Panc1 (cell line): ENCODE results near the gene TMPRSS15. TPM values are rescaled to one million over a fixed set of nuclear protein-coding genes. Genes with fewer than 3 reads are reported as not detected.

ENCODE experiments used
- ATAC-seq: fragments of 200-7000 bp; cut with Tn5 transposase; 2 replicates; pipeline ENCODE4 v1.9.1; 2020; ENCODE audit warnings: mild to moderate bottlenecking, moderate library complexity
- BruUV-seq: library from RNA; stranded (reverse); fragments of 400-500 nt; replicated peaks from 2 replicates; lab custom pipeline; 2021; lab: Mats Ljungman, UMichigan
- CTCF ChIA-PET: fragments of 300-600 bp; sonication (Branson Sonifier 250); formaldehyde crosslinking; loops from one replicate; lab custom pipeline; 2022; ENCODE audit warnings: antibody characterized with exemption; lab: Charles Lee
- POLR2A ChIA-PET: fragments of 300-600 bp; sonication (Branson Sonifier 250); formaldehyde crosslinking; loops from one replicate; lab custom pipeline; 2022; ENCODE audit warnings: antibody characterized with exemption; lab: Charles Lee
- DNase-seq: peaks from one replicate; pipeline ENCODE4 v3.0.0-alpha.2; 2010; ENCODE audit warnings: low read depth, low spot score
- H3K27ac ChIP-seq: 2 replicates; pipeline ENCODE4 v1.5.1; 2011; ENCODE audit warnings: mild to moderate bottlenecking, low read length, inconsistent platforms
- H3K27me3 ChIP-seq: fragments of 200-500 bp; sonication (Bioruptor generic); 2 replicates; pipeline ENCODE4 v1.6.0; 2014; ENCODE audit warnings: low read length, inconsistent platforms; ENCODE audit not compliant: control insufficient read depth, insufficient read depth
- H3K36me3 ChIP-seq: fragments of 200-500 bp; sonication (Bioruptor generic); 2 replicates; pipeline ENCODE4 v1.5.1; 2014; ENCODE audit warnings: inconsistent platforms, mild to moderate bottlenecking, low read length, moderate library complexity; ENCODE audit not compliant: control insufficient read depth, insufficient read depth
- H3K4me1 ChIP-seq: 2 replicates; pipeline ENCODE4 v1.5.1; 2011; ENCODE audit warnings: inconsistent platforms, mild to moderate bottlenecking, low read length, moderate library complexity; ENCODE audit not compliant: control insufficient read depth, insufficient read depth
- H3K4me3 ChIP-seq, 2 experiments: 2 replicates each; pipeline ENCODE4 v1.5.1; 2011 to 2012; ENCODE audit warnings: low read depth in 2 of 2, low read length in 2 of 2, mild to moderate bottlenecking in 2 of 2, inconsistent platforms in 1 of 2, moderate library complexity in 1 of 2
- H3K9me3 ChIP-seq: fragments of 200-500 bp; sonication (Bioruptor generic); 2 replicates; pipeline ENCODE4 v1.5.1; 2014; ENCODE audit warnings: low read depth, mild to moderate bottlenecking, inconsistent platforms, low read length, moderate library complexity; ENCODE audit not compliant: control insufficient read depth, insufficient read depth
- CTCF ChIP-seq: fragments of 450-650 bp; IDR thresholded peaks from 2 replicates; pipeline ENCODE4 v1.5.1; 2017; ENCODE audit warnings: mild to moderate bottlenecking
- POLR2AphosphoS5 ChIP-seq: IDR thresholded peaks from 2 replicates; pipeline ENCODE4 v1.6.1; 2012; ENCODE audit warnings: mild to moderate bottlenecking, low read depth, low read length, moderate library complexity
- REST ChIP-seq, 2 experiments: IDR thresholded peaks; 2 replicates each; pipeline ENCODE4 v1.6.1; 2011 to 2012; ENCODE audit warnings: low read depth in 2 of 2, control low read depth in 1 of 2, low read length in 1 of 2, mild to moderate bottlenecking in 1 of 2, moderate library complexity in 1 of 2; ENCODE audit not compliant: insufficient read depth in 1 of 2
- SIN3A ChIP-seq: IDR thresholded peaks from 2 replicates; pipeline ENCODE4 v1.6.1; 2012; ENCODE audit warnings: low read depth, mild to moderate bottlenecking, low read length, moderate library complexity, borderline replicate concordance; ENCODE audit not compliant: insufficient read depth
- TCF7L2 ChIP-seq: IDR thresholded peaks from 2 replicates; pipeline ENCODE4 v1.6.1; 2011; ENCODE audit warnings: mild to moderate bottlenecking, low read depth, low read length, inconsistent platforms
- in situ Hi-C: cut with HindIII; loops from 2 replicates; pipeline ENCODE4 v1.10.0; 2016; ENCODE audit warnings: low sequenced_read_pairs, low pct_unique_long_range_greater_than_20kb
- intact Hi-C: fragments of 100-400 bp; cut with micrococcal nuclease; formaldehyde crosslinking; loops from one replicate; pipeline ENCODE4 v1.10.0; 2022; ENCODE audit not compliant: unreplicated experiment
- total RNA-seq: library from RNA; stranded (reverse); gene quantifications from one replicate; pipeline ENCODE4 v1.2.1, GENCODE V29; 2021; ENCODE audit not compliant: unreplicated experiment

TMPRSS15 gene
- total RNA-seq, 1 experiment from 2014 or later: not detected

- in situ Hi-C loops (no loop called here), intact Hi-C loops (no loop called here)
- CTCF ChIA-PET: no interaction called here
- ATAC-seq (no peak), DNase-seq (no peak)
- POLR2A ChIA-PET: no interaction called here
- Histone ChIP-seq H3K27ac (no peak overlapping the region), H3K36me3 (no peaks in the 10 kb centered on the region), H3K4me3 (no peak overlapping the region), H3K9me3 (no peaks in the 10 kb centered on the region), H3K27me3 (no peaks in the 10 kb centered on the region), H3K4me1 (no peaks in the 10 kb centered on the region)
- TF ChIP-seq TCF7L2: no peak
- no peak for TF ChIP-seq SIN3A
- TF ChIP-seq POLR2AphosphoS5: no peak
- no peak for TF ChIP-seq CTCF
- BruUV-seq: no TSS peak
Observed at GRCh38 chr21:18268906-18269305, 134.7 kb downstream of the TMPRSS15 start.

GRCh38 chr21:18267496-18267895 is 136.1 kb downstream of the TMPRSS15 start:
- ATAC-seq: no peak
- no peaks in the 10 kb centered on the region for H3K27me3 ChIP-seq

More at GRCh38 chr21:18267496-18267895, 136.1 kb downstream of the TMPRSS15 start:
- Histone ChIP-seq H3K36me3 (no peaks in the 10 kb centered on the region), H3K9me3 (no peaks in the 10 kb centered on the region), H3K4me1 (no peaks in the 10 kb centered on the region), H3K4me3 (no peak overlapping the region), H3K27ac (no peak overlapping the region)
- in situ Hi-C loops: no loop called here
- intact Hi-C loops: no loop called here
- no peak for DNase-seq
- POLR2A ChIA-PET: no interaction called here
- BruUV-seq: no TSS peak
- TF ChIP-seq CTCF (no peak), REST (IDR thresholded peaks at IDR 0.05; ENCODE audit: insufficient read depth in 1 of 2, low read depth in 2 of 2, low read length in 1 of 2) (no peak), POLR2AphosphoS5 (no peak), SIN3A (no peak), TCF7L2 (no peak)
- CTCF ChIA-PET: no interaction called here
